DMS53 treated with DMSO at 0.1 percent for 48 hours (cell line): ENCODE measurements around the gene SHISA7.
"Not testable (repeated sequence)": the region's sequence is repeated elsewhere in the genome, so short reads cannot be mapped to it uniquely, and the experiment has no call there.

Experiments used
- DNase-seq: peaks from one replicate; lab custom pipeline; 2025; ENCODE audit not compliant: unreplicated experiment; lab: John Stamatoyannopoulos, UW

SHISA7 gene

DNA sequence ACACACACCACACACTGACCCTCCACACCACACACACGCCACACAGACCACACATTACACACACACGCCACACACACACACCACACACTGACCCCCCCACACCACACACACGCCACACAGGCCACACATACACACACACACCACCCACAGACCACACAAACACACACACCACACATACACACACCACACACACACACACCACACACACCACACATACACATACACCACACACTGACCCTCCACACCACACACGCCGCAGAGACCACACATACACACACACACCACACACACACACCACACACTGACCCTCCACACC lies 5.0 kb upstream of the SHISA7 start:
- not testable (repeated sequence) for DNase-seq

DNA sequence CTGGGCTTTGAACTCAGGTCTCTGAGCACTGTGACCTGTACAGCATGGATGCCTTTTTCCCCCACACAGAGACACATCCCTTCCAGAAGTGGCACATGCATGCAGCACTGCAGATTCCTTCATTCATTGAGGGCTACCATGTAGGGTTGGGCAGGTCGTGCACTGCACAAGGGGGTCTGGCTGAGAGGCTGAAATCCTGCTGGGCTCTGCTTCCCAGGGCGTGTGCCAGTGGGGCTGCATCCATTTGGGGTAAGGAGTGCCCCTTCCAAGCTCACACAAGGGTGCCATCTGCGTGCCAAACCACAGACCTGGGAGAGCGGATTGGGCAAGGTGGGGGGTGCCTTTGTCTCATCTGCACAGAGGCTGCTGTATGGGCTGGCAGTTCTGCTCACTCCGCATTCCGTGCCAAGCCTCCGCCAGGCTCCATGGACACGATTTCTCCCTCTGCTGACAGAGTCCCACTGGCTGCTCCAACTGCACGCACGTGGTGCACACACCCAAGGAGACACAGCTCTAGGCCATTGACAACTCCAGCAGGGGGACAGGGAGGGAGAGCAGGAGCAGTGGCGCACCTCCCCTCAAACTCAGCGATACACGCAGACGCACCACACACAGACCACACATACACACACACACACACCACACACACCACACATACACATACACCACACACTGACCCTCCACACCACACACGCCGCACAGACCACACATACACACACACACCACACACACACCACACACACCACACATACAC lies 4.5 kb upstream of the SHISA7 start:
- DNase-seq = peak; percentile 47

DNA sequence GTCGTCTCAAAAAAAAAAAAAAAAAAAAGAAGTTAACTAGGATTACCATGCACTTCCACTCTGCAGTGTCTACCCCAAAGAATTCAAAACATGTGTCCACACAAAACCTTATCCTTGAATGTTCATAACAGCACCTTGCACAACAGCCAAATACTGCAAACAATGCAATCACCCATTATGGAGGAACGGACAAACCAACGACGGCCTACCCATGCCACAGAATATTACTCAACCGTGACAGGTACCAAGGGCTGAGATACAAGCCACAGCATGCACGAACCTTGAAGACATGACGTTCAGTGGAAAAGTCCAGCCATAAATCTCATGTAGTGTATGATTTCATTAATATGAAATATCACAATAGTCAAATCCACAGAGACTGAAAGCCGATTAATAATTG lies 3.0 kb upstream of the SHISA7 start:
- no peak for DNase-seq

DNA sequence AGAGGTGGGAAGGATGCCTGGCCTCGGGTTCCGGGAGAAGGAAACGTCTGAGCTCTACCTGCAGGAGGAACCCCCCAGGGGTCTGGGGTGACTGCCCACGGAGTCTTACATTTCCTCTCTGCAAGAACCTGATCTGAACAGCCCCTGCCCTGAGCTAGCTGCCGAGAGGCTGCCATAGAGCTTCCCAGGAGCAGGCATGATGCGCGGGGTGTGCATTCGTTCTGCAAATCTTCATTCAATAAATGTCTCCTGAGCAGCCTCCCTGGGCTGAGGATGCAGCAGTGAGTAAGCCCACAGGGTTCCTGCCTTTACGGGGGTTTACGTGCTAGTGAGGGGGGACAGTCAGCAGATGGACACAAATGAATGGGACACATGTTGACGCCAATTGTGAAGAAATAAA lies 1.5 kb upstream of the SHISA7 start:
- no peak for DNase-seq

DNA sequence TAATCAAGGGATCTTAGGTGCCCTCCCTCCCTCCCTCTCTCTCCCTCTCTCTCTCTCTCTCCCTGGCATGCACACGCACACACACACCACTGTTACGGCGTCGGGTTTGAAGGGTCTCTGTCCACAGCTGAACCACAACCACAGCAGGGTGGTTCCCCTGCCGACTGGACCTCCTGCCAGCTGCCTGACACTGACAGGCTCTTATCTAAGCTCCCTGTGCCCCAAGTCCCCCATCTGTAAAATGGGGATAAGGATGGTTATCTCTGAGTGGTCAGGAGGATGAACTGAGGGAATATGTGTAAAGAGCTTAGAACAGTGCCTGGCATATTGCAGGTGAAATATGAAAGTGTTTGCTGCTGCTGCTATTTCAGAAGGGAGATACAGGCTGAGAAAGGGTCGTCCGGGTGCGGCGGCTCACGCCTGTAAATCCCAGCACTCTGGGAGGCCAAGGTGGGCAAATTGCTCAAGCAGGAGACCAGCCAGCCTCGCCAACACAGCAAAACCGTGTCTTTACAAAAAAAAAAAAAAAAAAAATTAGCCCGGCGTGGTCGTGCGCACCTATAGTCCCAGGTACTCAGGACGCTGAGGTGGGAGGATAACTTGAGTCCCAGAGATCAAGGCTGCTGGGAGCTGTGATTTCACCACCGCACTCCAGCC lies 852 bp upstream of the SHISA7 start:
- no peak for DNase-seq

DNA sequence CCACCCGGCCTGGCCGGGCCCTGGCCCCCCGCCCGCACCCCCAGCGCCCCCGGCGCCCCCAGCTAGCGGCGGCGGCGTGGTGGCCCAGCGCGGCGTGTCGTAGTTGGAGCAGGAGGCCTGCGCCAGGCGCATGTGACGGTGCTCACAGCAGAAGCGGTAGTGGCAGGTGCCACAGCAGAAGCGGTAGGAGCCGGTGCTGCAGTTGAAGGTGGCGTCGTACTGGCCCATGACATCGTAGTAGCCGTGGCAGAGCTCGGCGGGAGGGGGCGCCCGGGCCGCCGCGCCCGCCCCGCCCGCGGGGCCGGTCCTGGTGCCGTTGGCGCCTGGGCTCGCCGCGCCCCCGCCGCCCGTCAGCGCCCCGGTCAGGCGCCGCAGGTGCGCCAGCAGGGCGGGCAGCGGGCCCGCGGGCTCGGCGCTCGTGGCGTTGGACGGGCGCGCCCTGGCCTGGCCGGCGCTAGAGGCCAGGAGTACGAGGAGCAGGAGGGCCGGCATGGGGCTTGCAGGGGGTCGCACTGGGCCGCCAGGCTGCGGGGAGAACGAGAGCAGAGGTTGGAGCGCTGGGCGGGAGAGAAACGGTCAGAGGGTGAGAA lies 633 bp downstream of the SHISA7 start:
- peak; percentile 39 for DNase-seq

DNA sequence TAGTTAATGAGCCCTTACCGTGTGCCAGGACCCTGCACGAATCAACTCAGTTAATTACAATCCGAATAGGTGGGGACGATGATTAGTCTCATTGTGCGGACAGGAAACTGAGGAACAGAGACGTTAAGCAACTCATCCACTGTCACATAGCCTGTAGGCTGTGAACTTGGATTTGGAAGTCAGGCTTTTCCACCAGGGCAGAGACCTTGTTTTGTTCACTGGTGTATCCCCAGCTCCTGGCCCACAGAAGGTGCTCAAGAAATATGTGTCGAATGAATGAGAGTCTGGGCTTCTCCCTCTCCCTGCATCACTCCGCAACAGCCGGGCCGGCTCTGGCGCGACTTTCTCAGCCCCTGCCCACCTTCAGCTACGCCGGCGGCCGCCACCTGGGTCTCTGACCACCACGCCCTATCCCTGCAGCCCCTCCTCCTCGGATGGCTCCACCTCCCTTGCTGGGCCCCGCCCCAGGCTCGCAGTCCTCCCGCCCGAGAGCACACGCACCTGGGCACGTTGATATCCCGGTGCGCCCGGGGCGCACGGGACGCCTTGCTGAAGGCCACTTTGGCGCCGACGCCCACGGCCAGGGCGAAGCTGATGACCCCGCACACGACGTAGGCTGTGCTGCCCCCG lies 1.3 kb downstream of the SHISA7 start:
- no peak for DNase-seq

DNA sequence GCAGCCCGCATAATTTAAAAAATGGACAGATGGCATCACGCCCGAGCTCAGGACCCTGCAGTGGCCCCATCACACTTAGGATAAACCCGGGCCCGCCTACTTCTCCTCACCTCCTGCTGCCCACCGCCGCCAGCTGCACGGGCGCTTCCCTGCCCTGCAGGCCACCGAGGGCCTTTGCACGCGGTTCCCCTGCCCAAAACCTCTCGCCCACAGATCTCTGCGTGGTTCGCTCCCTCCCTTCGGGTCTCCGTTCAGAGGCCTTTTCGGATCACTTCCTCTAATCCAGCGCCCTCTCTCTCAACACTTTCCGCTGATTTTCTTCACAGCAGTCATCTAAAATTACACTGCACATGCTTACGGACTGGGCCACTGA lies 1.8 kb downstream of the SHISA7 start:
- no peak for DNase-seq

DNA sequence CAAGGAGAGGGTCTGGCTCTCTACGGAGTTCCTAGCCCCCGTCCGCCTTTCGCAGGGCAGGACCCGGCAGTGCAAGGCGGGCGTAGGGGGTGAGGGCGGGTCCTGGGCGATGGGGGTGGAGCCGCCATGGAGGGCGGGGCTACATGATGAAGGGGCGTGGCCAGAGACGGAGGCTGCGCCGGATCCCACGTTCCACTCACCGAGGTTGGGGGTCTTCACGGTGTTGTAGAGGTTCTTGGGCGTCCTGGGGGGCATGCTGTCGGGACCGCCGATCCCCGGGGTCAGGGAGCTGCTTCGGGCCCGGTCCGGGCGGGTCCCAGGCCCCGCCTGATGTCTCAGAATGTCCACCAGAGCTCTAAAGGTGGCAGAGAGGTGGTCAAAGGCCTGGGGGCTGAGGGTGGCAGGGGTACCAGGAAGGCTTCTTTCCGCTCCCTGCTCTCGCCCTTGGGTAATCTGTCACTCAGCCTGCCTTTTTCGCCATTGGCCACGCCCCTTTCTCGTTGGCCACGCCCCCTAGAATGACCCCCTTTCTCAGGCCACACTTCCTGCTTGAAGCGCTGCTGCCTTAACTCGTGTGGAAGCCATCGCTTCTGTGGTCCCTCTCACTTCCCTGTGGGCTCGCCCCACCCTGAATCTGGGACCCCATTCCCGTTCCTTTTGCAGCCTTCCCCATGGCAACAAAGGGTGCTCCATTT lies 2.5 kb downstream of the SHISA7 start:
- no peak for DNase-seq

DNA sequence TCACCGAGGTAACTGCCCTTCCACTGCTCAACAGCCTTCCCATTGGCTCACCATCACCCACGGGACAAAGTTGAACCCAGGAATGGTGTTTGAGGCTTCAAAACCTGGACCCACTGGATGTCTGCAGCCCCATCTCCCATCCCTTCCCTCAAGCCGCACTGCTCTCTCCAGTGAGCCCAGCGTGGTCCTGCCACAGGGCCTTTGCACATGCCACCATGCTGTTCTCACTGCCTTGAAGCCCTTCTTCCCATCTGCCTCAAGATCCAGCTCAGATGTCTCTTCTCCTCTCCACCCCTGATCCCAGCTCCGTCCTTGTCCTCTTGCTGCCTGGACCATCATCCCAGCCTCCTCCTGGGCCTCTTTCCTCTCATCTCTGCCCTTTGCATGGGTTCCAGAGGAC lies 4.0 kb downstream of the SHISA7 start:
- no peak for DNase-seq

DNA sequence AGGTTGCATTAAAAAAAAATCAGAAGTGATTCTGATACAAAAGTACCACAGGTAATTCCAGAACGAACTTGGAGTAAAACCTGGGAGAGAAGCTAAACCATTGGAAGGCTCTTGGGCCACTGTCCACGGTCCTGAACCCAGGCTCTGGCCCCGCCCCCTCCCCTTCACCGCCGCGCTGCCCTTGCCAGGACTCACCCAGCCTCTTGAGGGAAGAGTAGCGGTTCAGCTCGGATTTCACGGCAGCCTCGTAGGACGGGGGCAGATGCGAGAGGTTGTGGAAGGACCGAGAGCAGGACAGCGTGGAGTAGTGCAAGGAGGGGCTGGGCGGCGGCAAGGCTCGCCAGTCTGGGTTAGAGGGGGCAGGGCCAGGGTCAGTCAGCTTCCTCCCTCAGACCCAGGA lies 5.7 kb downstream of the SHISA7 start:
- DNase-seq = peak; percentile 57

DNA sequence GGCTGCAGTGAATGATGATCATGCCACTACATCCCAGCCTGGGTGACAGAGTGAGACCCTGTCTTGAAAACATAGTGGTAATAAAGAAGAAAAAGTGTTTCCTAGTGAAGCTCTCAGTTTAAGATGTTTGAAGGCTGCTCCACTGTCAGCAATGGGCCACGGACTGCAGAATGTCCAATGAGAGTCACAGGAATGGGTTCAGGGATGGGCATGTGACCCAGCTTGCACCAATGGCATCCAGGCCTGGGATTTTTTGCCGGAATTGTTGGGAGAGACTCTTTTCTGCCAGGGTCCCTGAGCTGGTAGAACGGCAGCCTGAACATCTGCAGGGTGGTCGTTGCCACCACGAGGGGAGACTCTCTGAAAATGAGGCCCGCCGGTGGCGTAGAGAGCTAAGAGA lies 6.3 kb downstream of the SHISA7 start:
- DNase-seq = no peak

DNA sequence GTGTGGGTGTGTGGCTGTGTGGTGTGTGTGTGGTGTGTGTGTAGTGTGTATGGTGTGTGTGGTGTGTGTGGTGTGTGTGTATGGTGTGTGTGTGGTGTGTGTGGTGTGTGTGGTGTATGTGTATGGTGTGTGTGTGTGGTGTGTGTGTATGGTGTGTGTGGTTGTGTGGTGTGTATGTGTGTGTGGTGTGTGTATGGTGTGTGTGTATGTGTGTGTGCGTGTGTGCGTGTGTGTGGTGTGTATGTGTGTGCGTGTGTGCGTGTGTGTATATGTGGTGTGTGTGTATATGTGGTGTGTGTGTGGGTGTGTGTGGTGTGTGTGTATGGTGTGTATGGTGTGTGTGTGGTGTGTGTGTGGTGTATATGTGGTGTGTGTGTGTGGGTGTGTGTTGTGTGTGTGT lies 8.1 kb downstream of the SHISA7 start:
- DNase-seq = no peak

DNA sequence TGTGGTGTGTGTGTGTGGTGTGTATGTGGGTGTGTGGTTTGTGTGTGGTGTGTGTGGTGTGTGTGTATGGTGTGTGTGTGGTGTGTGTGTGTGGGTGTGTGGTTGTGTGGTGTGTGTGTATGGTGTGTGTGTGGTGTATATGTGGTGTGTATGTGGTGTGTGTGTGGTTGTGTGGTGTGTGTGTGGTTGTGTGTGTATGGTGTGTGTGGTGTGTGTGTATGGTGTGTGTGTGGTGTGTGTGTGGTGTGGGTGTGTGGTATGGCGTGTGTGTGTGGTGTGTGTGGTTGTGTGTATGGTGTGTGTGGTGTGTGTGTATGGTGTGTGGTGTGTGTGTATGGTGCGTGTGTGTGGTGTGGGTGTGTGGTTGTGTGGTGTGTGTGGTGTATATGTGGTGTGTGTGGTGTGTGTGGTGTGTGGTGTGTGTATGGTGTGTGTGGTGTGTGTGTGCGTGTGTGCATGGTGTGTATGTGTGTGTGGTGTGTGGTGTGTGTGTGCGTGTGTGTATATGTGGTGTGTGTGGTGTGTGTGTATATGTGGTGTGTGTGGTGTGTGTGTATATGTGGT lies 8.7 kb downstream of the SHISA7 start:
- no peak for DNase-seq

DNA sequence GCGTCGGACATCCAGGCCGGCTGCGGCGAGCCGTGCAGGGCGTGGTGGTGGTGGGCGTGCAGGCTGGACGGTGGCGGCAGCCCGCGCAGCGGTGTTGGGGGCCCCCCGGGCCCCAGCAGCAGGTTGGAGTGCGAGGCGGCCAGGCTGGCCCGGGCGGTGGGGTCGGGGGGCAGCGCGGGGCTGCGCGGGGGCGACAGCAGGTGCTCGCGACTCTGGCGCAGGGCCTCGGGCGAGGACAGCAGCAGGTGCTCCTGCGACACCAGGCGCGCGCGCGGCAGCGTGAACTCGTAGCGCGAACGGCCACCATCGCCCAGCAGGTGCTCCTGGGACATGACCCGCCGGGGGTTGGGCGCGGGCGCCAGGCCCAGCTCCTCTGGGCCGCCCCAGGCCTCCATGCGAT lies 9.8 kb downstream of the SHISA7 start:
- peak; percentile 32 for DNase-seq

DNA sequence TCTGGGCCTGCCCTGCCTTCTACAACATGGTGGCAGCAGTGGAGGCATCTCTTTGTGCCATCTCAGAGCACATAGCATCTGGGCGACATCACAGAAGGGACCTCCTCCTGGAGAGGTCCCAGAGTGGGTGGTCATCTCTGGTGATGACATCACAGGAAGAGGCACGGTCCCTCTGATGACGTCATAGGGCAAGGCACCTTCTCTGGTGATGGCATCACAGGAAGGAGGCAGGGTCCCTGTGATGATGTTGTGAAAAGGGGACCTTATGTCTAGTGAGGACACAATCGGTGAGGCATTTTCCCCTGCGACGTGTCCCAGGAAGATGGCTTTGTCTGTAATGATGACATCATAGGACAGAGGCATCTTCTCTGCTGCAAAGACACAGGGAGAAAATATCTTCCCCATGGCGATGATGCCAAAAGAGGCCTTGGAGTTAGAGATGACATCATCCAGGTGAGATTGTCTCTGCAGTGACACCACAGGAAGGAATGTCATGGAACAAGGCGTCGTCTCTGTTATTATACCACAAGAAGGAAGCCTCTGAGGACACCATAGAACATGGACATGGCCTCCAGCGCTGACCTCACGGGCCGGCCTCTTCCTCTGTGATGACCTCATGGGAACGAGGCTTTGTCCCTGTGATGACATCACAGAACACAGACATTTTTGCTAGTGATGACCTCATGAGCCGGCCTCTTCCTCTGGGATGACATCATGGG lies 10.7 kb downstream of the SHISA7 start:
- no peak for DNase-seq

DNA sequence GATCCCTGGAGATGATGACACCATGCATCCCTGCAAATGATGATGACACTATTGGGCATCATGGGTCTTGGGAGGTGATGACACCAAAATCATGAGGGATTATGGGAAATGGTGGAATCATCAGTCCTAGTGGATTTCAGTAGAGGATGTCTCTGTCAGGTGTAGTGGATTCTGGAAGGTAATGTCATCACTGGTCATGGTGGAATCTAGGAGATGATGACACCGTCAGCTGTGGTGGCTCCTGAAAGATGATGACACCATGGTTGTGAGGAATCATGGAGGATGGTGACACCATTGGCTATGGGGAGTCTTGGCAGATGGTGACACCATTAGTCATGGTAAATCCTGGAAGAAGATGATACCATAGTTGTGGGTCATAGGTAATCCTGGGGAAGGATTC lies 11.9 kb downstream of the SHISA7 start:
- DNase-seq = no peak

DNA sequence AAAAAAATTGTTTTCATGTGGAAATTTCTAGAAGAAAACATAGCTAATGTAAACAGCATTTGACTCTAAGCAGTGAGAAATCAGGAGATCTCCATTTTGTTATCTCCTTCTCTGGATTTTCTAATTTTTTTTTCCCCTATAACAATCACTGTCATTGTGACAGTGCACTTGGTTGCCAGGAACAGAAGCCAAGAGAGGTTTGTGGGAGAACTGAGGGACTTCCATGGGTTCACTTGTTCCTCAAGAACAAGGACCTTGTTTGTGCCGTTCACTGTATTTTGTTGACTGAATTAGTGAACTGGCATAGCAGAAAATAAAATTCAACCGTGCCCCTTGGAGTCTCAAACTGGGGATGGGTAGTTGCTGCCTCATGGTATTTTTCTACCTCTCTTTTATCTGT lies 17.1 kb downstream of the SHISA7 start:
- no peak for DNase-seq

DNA sequence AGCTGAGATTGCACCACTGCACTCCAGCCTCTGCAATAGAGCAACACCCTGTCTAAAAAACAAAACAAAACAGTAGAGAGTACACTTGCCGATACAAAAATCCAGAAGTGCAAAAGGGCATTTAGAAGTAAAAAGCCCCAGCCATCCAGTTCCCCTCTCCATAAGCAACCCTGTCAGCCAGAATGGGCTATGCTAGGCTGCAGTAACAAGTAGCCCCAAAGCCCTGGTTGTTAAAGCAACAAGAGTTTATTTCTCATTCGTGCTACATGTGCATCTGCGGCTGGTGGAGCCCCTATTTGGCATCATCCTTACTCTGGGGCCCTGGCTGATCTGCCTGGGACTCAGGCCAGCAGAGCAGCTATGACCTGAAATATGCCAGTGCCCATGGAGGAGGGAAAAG lies 18.6 kb downstream of the SHISA7 start:
- DNase-seq = no peak

DNA sequence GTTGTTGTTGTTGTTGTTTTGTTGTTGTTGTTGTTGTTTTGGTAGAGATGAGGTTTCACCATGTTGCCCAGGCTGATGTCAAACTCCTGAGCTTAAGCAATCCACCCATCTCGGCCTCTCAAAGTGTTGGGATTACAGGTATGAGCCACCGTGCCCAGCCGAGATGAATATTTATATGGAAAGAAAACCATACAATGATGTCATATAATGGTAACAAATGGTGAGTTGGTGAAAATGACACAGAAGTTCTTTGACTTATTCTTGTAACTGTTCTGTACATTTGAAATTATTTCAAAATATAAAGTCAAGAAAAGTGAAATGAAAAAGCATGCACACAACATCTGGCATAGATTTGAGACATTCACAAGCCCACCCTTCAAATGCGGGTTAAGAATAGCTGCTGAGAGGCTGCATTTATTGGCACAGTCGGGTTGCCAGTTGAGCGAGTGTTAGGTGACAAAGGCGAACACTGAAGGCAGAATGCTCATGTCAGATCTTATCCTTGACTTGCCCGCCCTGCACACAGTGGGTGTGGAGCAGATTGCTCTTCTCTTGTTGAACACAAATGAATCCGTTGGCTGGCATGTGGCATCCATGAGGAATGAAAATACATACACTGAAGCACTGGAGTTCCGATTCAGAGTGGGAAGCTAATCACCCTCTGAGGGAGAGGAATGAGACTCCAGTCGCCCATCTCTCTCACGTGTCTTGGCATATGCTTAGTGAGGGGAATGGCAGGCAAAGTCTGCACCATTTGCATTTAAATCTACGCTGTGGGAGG lies 19.7 kb downstream of the SHISA7 start:
- DNase-seq = no peak
